GM19463 (cell line): ENCODE results near the gene CA11.
"Not testable (repeated sequence)": the region's sequence is repeated elsewhere in the genome, so short reads cannot be mapped to it uniquely, and the experiment has no call there.

Experiments used
- ATAC-seq: cut with Tn5 transposase; IDR thresholded peaks from one replicate; pipeline ENCODE4 v1.9.1; 2021; ENCODE audit warnings: mild to moderate bottlenecking, moderate library complexity; ENCODE audit not compliant: unreplicated experiment

Gene CA11

GRCh38 chr19:48644839-48645619 is 958 bp downstream of the CA11 start:
- ATAC-seq, result no peak

- ATAC-seq, result no peak
Measured at GRCh38 chr19:48644355-48644754, 1.6 kb downstream of the CA11 start.

GRCh38 chr19:48642862-48643261 is 3.1 kb downstream of the CA11 start:
- no peak for ATAC-seq

GRCh38 chr19:48641850-48642249 is 4.1 kb downstream of the CA11 start:
- no peak for ATAC-seq

GRCh38 chr19:48639483-48640375 is 6.3 kb downstream of the CA11 start:
- ATAC-seq, result no peak

GRCh38 chr19:48638831-48639381 is 7.1 kb downstream of the CA11 start:
- no peak for ATAC-seq

- ATAC-seq, result no peak
Measured at GRCh38 chr19:48637948-48638830, 7.8 kb downstream of the CA11 start.

GRCh38 chr19:48637449-48637947 is 8.5 kb downstream of the CA11 start:
- peak; percentile 81 for ATAC-seq

GRCh38 chr19:48636859-48637448 is 9.0 kb downstream of the CA11 start, which contains the start of gene DBP:
Gene DBP (minus strand): TSS chr19:48637379. CDS start chr19:48636994, 385 bp downstream.
- no peak for ATAC-seq

GRCh38 chr19:48635966-48636858 is 9.8 kb downstream of the CA11 start:
- ATAC-seq, result no peak

- no peak for ATAC-seq
Measured at GRCh38 chr19:48635263-48635965, 10.6 kb downstream of the CA11 start.

- ATAC-seq, result no peak
Measured at GRCh38 chr19:48634424-48635262, 11.3 kb downstream of the CA11 start.

GRCh38 chr19:48634036-48634342 is 12.0 kb downstream of the CA11 start:
- no peak for ATAC-seq

- ATAC-seq, result no peak
Measured at GRCh38 chr19:48633148-48634035, 12.6 kb downstream of the CA11 start.

- no peak for ATAC-seq
Measured at GRCh38 chr19:48632692-48633147, 13.3 kb downstream of the CA11 start.

- ATAC-seq, result not testable (repeated sequence)
Measured at GRCh38 chr19:48632286-48632685, 13.7 kb downstream of the CA11 start.

GRCh38 chr19:48631225-48631624 is 14.8 kb downstream of the CA11 start:
- ATAC-seq, result no peak
